LoVo (cell line): ENCODE measurements around the gene PMM2.
"Not testable (repeated sequence)": the region's sequence is repeated elsewhere in the genome, so short reads cannot be mapped to it uniquely, and the experiment has no call there.

Source experiments
- DNase-seq: peaks from one replicate; pipeline ENCODE4 v3.0.0-alpha.2; 2016; ENCODE audit warnings: low spot score

PMM2 gene

GRCh38 chr16:8818504-8819270, 21.0 kb downstream of the PMM2 start:
- DNase-seq, result no peak

- no peak for DNase-seq
Measured at GRCh38 chr16:8819411-8820034, 21.9 kb downstream of the PMM2 start.

- DNase-seq, result no peak
Measured at GRCh38 chr16:8822403-8822802, 24.8 kb downstream of the PMM2 start.

GRCh38 chr16:8826278-8826879, 28.7 kb downstream of the PMM2 start:
- DNase-seq, result no peak

- no peak for DNase-seq
Measured at GRCh38 chr16:8828541-8829165, 31.0 kb downstream of the PMM2 start.

GRCh38 chr16:8831450-8831849, 33.8 kb downstream of the PMM2 start:
- DNase-seq, result no peak

GRCh38 chr16:8831871-8832716, 34.5 kb downstream of the PMM2 start:
- no peak for DNase-seq

- DNase-seq, result no peak
Measured at GRCh38 chr16:8832717-8833105, 35.1 kb downstream of the PMM2 start.

- not testable (repeated sequence) for DNase-seq
Measured at GRCh38 chr16:8836797-8837196, 39.2 kb downstream of the PMM2 start.

GRCh38 chr16:8837594-8837993, 40.0 kb downstream of the PMM2 start:
- DNase-seq, result not testable (repeated sequence)

GRCh38 chr16:8842016-8842415, 44.4 kb downstream of the PMM2 start:
- DNase-seq, result not testable (repeated sequence)

- not testable (repeated sequence) for DNase-seq
Measured at GRCh38 chr16:8843296-8843695, 45.7 kb downstream of the PMM2 start.

- no peak for DNase-seq
Measured at GRCh38 chr16:8845699-8846298, 48.2 kb downstream of the PMM2 start.

GRCh38 chr16:8846401-8846932, 48.8 kb downstream of the PMM2 start:
- DNase-seq, result no peak

GRCh38 chr16:8847145-8847544, 49.5 kb downstream of the PMM2 start:
- no peak for DNase-seq

GRCh38 chr16:8847623-8848022, 50.0 kb downstream of the PMM2 start:
- DNase-seq, result no peak

- DNase-seq, result no peak
Measured at GRCh38 chr16:8848231-8848938, 50.7 kb downstream of the PMM2 start.

- no peak for DNase-seq
Measured at GRCh38 chr16:8848939-8849391, 51.3 kb downstream of the PMM2 start.

- DNase-seq, result no peak
Measured at GRCh38 chr16:8849411-8850011, 51.9 kb downstream of the PMM2 start.

- no peak for DNase-seq
Measured at GRCh38 chr16:8850279-8850885, 52.7 kb downstream of the PMM2 start.
